HepG2 (cell line): ENCODE results near the gene TXNDC12.

Experiments
- ZNF776 ChIP-seq: sonication (generic); formaldehyde crosslinking; IDR thresholded peaks from 2 replicates; pipeline ENCODE4 v1.4.0; 2020; ENCODE audit warnings: mild to moderate bottlenecking, missing genetic modification reagents
- ZNF782 ChIP-seq: sonication (generic); formaldehyde crosslinking; IDR thresholded peaks from 2 replicates; pipeline ENCODE4 v1.4.0; 2020; ENCODE audit warnings: missing genetic modification reagents, mild to moderate bottlenecking, borderline replicate concordance
- TF ChIP-seq, protein P1 (sequence below): sonication (generic); formaldehyde crosslinking; IDR thresholded peaks from 2 replicates; pipeline ENCODE4 v1.5.0; 2020; ENCODE audit warnings: missing genetic modification reagents

DNA sequence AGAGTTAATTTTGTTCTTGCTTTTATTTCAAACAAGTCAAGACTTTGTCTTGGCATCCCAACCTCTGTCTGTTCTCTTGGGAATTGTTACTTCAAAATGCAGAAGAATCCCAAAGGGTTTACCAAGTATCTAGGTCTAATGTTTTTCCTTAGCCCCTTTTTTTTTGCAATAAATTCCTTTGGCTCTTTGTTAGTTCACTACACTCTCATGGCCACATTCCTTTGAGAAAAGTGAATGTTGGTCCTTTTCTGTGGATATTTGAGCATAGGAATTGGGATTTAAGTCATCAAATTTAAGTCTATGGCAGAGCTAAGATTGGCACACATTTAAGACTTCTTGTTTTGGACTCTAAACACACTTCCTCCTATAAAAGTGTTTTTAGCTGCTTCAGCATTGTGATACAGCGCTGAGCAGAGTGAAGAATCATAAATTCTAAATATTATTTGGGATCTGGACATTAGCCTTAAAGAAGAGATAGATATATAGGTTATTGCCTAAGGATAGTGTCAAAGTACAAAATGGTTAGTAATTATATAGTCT lies 3.0 kb upstream of the TXNDC12 start:
- TF ChIP-seq ZNF776 (CRISPR knock-in tag) (no peak), ZNF782 (no peak)
- TF ChIP-seq, protein P1, sequence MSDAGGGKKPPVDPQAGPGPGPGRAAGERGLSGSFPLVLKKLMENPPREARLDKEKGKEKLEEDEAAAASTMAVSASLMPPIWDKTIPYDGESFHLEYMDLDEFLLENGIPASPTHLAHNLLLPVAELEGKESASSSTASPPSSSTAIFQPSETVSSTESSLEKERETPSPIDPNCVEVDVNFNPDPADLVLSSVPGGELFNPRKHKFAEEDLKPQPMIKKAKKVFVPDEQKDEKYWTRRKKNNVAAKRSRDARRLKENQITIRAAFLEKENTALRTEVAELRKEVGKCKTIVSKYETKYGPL, result no peak
